ENCODE results near the gene DEPDC5. TPM values are rescaled to one million over a fixed set of nuclear protein-coding genes. Genes with fewer than 3 reads are reported as not detected.

Gene DEPDC5
- total and polyA plus RNA-seq, 9 of the 15 experiments (the other 6 are each of a cell fraction or from before 2014, with no cell fraction given) = 2.3 to 12.3 (median 10.7) TPM

DNA sequence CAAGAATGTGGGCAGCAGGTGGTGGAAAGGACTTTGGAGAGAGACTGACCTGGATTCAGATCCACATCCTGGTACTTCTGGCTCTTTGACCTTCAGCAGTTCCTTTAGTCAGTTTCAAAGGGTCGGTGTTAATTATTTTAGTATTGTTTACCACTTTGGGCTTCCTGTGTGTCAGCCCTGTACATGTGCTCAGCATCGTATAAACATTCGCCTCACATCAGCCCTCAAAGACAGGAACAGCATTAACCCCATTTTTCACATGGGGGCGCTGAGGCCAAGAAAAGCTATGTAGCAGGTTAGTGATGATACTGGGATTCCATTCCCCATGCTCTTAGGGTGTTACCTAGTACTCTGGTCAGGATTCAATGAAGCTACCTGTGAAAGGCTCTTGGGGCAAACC is 118.4 kb downstream of the DEPDC5 start:
- ChIA-PET POLR2A (interaction anchor here (1.0 to 1.3 kb wide), 2 partner anchors 60 to 76 kb away, joined by 3 to 5 read pairs; no protein-coding TSS in a partner anchor), CTCF (ENCODE audit: low intra/inter-chr PET ratio) (interaction anchor here (0.5 to 2.5 kb wide), 4 partner anchors 57 to 75 kb away, joined by 3 to 7 read pairs (median 4); partner anchors contain the start of gene YWHAH)
- Histone ChIP-seq H3K27ac (ENCODE audit: extremely low read depth, low read depth, low read length) (no peak overlapping the region), H3K79me2 (ENCODE audit: control insufficient read depth, insufficient read depth, low read length) (no peaks in the 10 kb centered on the region), H3K27me3 (ENCODE audit: control insufficient read depth in 2 of 2, insufficient read depth in 2 of 2, low read length in 2 of 2) (no peaks in the 10 kb centered on the region), H3K9me1 (ENCODE audit: control insufficient read depth, insufficient read depth, low read length) (no peaks in the 10 kb centered on the region), H3K4me3 (no peak overlapping the region), H3K36me3 (ENCODE audit: control insufficient read depth, insufficient read depth, low read length) (peaks cover 26% of the 10 kb centered on the region; the same call in 2 of the 3 replicates), H3K4me2 (ENCODE audit: insufficient read depth, low read length) (no peak overlapping the region), H3K9me3 (replicated peaks; ENCODE audit: control insufficient read depth, insufficient read depth, low read depth, low read length) (no peaks in the 10 kb centered on the region), H4K20me1 (replicated peaks; ENCODE audit: control insufficient read depth, insufficient read depth, low read length) (no peaks in the 10 kb centered on the region), H3K4me1 (replicated peaks in 1 of 2; ENCODE audit: control insufficient read depth in 2 of 2, insufficient read depth in 2 of 2, low read length in 2 of 2) (peaks cover 3 to 15% of the 10 kb centered on the region in 2 experiments; a peak in 3 of 5 replicates), H2AFZ (ENCODE audit: low read depth, low read length) (no peak overlapping the region; the same call in 1 of the 2 replicates), H3K9ac (ENCODE audit: insufficient read depth in 1 of 2, low read depth in 2 of 2, low read length in 2 of 2) (no peak overlapping the region)
- FAIRE-seq = peak; percentile 93
- WGBS (ENCODE audit: insufficient coverage, low coverage, missing lambda C conversion rate) = 11% methylated on average over 3 of the region's 4 CpGs
- DNase-seq (ENCODE audit: extremely low read depth in 1 of 4, low spot score in 3 of 4) = peak; percentile 39 to 76 (median 56)
- BruUV-seq (replicated peaks) = no TSS peak
- intact Hi-C loops (cut with micrococcal nuclease) = loop anchor here (1.0 to 10.0 kb wide), 2 partner anchors 75 to 207 kb away; partner anchors contain the start of gene PISD
- ATAC-seq = peak; percentile 95
- in situ Hi-C loops (cut with MboI) = loop anchor here (5.0 kb wide), 1 partner anchor 75 kb away; no protein-coding TSS in a partner anchor
- TF ChIP-seq, protein P1, sequence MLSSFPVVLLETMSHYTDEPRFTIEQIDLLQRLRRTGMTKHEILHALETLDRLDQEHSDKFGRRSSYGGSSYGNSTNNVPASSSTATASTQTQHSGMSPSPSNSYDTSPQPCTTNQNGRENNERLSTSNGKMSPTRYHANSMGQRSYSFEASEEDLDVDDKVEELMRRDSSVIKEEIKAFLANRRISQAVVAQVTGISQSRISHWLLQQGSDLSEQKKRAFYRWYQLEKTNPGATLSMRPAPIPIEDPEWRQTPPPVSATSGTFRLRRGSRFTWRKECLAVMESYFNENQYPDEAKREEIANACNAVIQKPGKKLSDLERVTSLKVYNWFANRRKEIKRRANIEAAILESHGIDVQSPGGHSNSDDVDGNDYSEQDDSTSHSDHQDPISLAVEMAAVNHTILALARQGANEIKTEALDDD (IDR thresholded peaks at IDR 0.05) = peak; percentile 70
- TF ChIP-seq EHMT2 (IDR thresholded peaks at IDR 0.05) (no peak), KDM2B (CRISPR knock-in tag; IDR thresholded peaks at IDR 0.05) (no peak), XRCC5 (IDR thresholded peaks at IDR 0.05; ENCODE audit: low read depth, low read length) (no peak), TCF7 (IDR thresholded peaks at IDR 0.05; ENCODE audit: borderline replicate concordance) (no peak), ARID2 (IDR thresholded peaks at IDR 0.05) (peak; percentile 15; the same call in 1 of the 2 replicates), SMC3 (conservative IDR thresholded peaks at IDR 0.05; ENCODE audit: insufficient read depth, low read depth, low read length) (peak; percentile 61), NFIC (IDR thresholded peaks at IDR 0.05) (no peak), NCOR1 (IDR thresholded peaks at IDR 0.05) (no peak), SP2 (IDR thresholded peaks at IDR 0.05; ENCODE audit: extremely low read depth, low read depth, low read length, poor library complexity, severe bottlenecking) (no peak)
- TF ChIP-seq, protein P2, sequence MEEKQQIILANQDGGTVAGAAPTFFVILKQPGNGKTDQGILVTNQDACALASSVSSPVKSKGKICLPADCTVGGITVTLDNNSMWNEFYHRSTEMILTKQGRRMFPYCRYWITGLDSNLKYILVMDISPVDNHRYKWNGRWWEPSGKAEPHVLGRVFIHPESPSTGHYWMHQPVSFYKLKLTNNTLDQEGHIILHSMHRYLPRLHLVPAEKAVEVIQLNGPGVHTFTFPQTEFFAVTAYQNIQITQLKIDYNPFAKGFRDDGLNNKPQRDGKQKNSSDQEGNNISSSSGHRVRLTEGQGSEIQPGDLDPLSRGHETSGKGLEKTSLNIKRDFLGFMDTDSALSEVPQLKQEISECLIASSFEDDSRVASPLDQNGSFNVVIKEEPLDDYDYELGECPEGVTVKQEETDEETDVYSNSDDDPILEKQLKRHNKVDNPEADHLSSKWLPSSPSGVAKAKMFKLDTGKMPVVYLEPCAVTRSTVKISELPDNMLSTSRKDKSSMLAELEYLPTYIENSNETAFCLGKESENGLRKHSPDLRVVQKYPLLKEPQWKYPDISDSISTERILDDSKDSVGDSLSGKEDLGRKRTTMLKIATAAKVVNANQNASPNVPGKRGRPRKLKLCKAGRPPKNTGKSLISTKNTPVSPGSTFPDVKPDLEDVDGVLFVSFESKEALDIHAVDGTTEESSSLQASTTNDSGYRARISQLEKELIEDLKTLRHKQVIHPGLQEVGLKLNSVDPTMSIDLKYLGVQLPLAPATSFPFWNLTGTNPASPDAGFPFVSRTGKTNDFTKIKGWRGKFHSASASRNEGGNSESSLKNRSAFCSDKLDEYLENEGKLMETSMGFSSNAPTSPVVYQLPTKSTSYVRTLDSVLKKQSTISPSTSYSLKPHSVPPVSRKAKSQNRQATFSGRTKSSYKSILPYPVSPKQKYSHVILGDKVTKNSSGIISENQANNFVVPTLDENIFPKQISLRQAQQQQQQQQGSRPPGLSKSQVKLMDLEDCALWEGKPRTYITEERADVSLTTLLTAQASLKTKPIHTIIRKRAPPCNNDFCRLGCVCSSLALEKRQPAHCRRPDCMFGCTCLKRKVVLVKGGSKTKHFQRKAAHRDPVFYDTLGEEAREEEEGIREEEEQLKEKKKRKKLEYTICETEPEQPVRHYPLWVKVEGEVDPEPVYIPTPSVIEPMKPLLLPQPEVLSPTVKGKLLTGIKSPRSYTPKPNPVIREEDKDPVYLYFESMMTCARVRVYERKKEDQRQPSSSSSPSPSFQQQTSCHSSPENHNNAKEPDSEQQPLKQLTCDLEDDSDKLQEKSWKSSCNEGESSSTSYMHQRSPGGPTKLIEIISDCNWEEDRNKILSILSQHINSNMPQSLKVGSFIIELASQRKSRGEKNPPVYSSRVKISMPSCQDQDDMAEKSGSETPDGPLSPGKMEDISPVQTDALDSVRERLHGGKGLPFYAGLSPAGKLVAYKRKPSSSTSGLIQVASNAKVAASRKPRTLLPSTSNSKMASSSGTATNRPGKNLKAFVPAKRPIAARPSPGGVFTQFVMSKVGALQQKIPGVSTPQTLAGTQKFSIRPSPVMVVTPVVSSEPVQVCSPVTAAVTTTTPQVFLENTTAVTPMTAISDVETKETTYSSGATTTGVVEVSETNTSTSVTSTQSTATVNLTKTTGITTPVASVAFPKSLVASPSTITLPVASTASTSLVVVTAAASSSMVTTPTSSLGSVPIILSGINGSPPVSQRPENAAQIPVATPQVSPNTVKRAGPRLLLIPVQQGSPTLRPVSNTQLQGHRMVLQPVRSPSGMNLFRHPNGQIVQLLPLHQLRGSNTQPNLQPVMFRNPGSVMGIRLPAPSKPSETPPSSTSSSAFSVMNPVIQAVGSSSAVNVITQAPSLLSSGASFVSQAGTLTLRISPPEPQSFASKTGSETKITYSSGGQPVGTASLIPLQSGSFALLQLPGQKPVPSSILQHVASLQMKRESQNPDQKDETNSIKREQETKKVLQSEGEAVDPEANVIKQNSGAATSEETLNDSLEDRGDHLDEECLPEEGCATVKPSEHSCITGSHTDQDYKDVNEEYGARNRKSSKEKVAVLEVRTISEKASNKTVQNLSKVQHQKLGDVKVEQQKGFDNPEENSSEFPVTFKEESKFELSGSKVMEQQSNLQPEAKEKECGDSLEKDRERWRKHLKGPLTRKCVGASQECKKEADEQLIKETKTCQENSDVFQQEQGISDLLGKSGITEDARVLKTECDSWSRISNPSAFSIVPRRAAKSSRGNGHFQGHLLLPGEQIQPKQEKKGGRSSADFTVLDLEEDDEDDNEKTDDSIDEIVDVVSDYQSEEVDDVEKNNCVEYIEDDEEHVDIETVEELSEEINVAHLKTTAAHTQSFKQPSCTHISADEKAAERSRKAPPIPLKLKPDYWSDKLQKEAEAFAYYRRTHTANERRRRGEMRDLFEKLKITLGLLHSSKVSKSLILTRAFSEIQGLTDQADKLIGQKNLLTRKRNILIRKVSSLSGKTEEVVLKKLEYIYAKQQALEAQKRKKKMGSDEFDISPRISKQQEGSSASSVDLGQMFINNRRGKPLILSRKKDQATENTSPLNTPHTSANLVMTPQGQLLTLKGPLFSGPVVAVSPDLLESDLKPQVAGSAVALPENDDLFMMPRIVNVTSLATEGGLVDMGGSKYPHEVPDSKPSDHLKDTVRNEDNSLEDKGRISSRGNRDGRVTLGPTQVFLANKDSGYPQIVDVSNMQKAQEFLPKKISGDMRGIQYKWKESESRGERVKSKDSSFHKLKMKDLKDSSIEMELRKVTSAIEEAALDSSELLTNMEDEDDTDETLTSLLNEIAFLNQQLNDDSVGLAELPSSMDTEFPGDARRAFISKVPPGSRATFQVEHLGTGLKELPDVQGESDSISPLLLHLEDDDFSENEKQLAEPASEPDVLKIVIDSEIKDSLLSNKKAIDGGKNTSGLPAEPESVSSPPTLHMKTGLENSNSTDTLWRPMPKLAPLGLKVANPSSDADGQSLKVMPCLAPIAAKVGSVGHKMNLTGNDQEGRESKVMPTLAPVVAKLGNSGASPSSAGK (IDR thresholded peaks at IDR 0.05) = peak; percentile 51; the same call in 1 of the 2 replicates

Data from K562 (cell line).